HG03342 (cell line): ENCODE measurements around the gene CRY1.
"Not testable (repeated sequence)": the region's sequence is repeated elsewhere in the genome, so short reads cannot be mapped to it uniquely, and the experiment has no call there.

Experiments
- ATAC-seq: cut with Tn5 transposase; IDR thresholded peaks from one replicate; pipeline ENCODE4 v1.9.1; 2021; ENCODE audit warnings: mild to moderate bottlenecking, moderate library complexity; ENCODE audit not compliant: unreplicated experiment

Gene CRY1

GRCh38 chr12:107108995-107109508, 15.7 kb upstream of the CRY1 start:
- ATAC-seq: no peak

GRCh38 chr12:107108366-107108765, 15.0 kb upstream of the CRY1 start:
- not testable (repeated sequence) for ATAC-seq

- ATAC-seq: no peak
Observed at GRCh38 chr12:107107381-107107780, 14.0 kb upstream of the CRY1 start.

GRCh38 chr12:107106241-107107025, 13.1 kb upstream of the CRY1 start:
- no peak for ATAC-seq

GRCh38 chr12:107105410-107105703, 12.0 kb upstream of the CRY1 start:
- ATAC-seq: no peak

GRCh38 chr12:107103516-107103915, 10.2 kb upstream of the CRY1 start:
- ATAC-seq: no peak

GRCh38 chr12:107103097-107103496, 9.7 kb upstream of the CRY1 start:
- no peak for ATAC-seq

- no peak for ATAC-seq
Observed at GRCh38 chr12:107102294-107102693, 8.9 kb upstream of the CRY1 start.

- no peak for ATAC-seq
Observed at GRCh38 chr12:107101651-107102050, 8.3 kb upstream of the CRY1 start.

- ATAC-seq: no peak
Observed at GRCh38 chr12:107099917-107100316, 6.6 kb upstream of the CRY1 start.

- no peak for ATAC-seq
Observed at GRCh38 chr12:107096571-107096970, 3.2 kb upstream of the CRY1 start.

GRCh38 chr12:107094183-107094448, 767 bp upstream of the CRY1 start:
- no peak for ATAC-seq

- peak; percentile 12 for ATAC-seq
Observed at GRCh38 chr12:107092669-107093416, 506 bp downstream of the CRY1 start.

- no peak for ATAC-seq
Observed at GRCh38 chr12:107091989-107092641, 1.2 kb downstream of the CRY1 start.

- ATAC-seq: no peak
Observed at GRCh38 chr12:107091381-107091780, 2.0 kb downstream of the CRY1 start.

- no peak for ATAC-seq
Observed at GRCh38 chr12:107090711-107091110, 2.6 kb downstream of the CRY1 start.

GRCh38 chr12:107088912-107089311, 4.4 kb downstream of the CRY1 start:
- no peak for ATAC-seq

- ATAC-seq: no peak
Observed at GRCh38 chr12:107086314-107086713, 7.0 kb downstream of the CRY1 start.

- ATAC-seq: no peak
Observed at GRCh38 chr12:107081778-107082177, 11.6 kb downstream of the CRY1 start.

- ATAC-seq: no peak
Observed at GRCh38 chr12:107080299-107080698, 13.1 kb downstream of the CRY1 start.

GRCh38 chr12:107079172-107080011, 14.0 kb downstream of the CRY1 start:
- no peak for ATAC-seq
